Calu3 (cell line): ENCODE measurements around the gene DENND4B. TPM values are rescaled to one million over a fixed set of nuclear protein-coding genes. Genes with fewer than 3 reads are reported as not detected.

Experiments used
- BruUV-seq: library from RNA; stranded (reverse); fragments of 400-500 nt; replicated peaks from 2 replicates; lab custom pipeline; 2021; lab: Mats Ljungman, UMichigan
- CTCF ChIA-PET: fragments of 300-600 bp; sonication (Branson Sonifier 250); formaldehyde crosslinking; loops from one replicate; lab custom pipeline; 2022; ENCODE audit warnings: antibody characterized with exemption; lab: Charles Lee
- DNase-seq: peaks from one replicate; pipeline ENCODE4 v3.0.0; 2022
- H3K27ac Mint-ChIP-seq: one replicate; pipeline ENCODE4 v1.8.0; 2022; ENCODE audit warnings: mixed read lengths; ENCODE audit not compliant: unreplicated experiment
- H3K27me3 Mint-ChIP-seq: one replicate; pipeline ENCODE4 v1.8.0; 2022; ENCODE audit warnings: mixed read lengths; ENCODE audit not compliant: unreplicated experiment
- H3K36me3 Mint-ChIP-seq: one replicate; pipeline ENCODE4 v1.8.0; 2022; ENCODE audit warnings: mild to moderate bottlenecking, moderate library complexity, mixed read lengths; ENCODE audit not compliant: insufficient read depth, unreplicated experiment
- H3K4me1 Mint-ChIP-seq: one replicate; pipeline ENCODE4 v1.8.0; 2022; ENCODE audit warnings: mild to moderate bottlenecking, low read depth, mixed read lengths; ENCODE audit not compliant: unreplicated experiment
- H3K4me3 Mint-ChIP-seq: one replicate; pipeline ENCODE4 v1.8.0; 2022; ENCODE audit warnings: mild to moderate bottlenecking, low read depth, moderate library complexity, mixed read lengths; ENCODE audit not compliant: unreplicated experiment
- H3K9me3 Mint-ChIP-seq: one replicate; pipeline ENCODE4 v1.8.0; 2022; ENCODE audit warnings: low read depth, mixed read lengths; ENCODE audit not compliant: unreplicated experiment
- intact Hi-C: fragments of 100-400 bp; cut with micrococcal nuclease; formaldehyde crosslinking; loops from one replicate; pipeline ENCODE4 v1.10.0; 2022; ENCODE audit not compliant: unreplicated experiment
- total RNA-seq: library from RNA; stranded (reverse); gene quantifications from 2 replicates; pipeline ENCODE4 v1.2.3, GENCODE V29; 2022
- TF ChIP-seq, protein P1 (sequence below): fragments of 200-600 bp; IDR thresholded peaks from one replicate; pipeline ENCODE4 v1.8.0; 2022; ENCODE audit warnings: antibody characterized with exemption; ENCODE audit not compliant: unreplicated experiment

Gene DENND4B
- total RNA-seq, 1 experiment from 2014 or later: 90.0 TPM

DNA sequence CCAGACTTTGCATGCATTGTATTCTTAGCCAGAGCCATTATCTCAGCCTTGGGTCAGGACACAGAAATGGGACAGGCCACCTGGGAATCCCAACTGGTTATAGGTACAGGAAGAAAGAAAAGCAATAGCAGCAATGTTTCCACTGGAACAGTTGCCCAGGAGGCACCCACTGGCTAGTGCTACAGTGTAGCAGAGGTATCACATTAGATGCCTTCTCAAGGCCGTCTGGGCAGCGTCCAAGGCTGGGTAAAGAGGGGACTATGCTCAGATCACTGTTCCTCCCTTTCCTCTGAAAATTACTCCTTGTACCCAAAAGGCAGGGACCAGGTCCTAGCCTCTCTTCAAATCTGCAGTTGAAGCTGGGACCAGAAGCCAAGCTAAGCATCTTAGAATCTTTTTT is 23.8 kb upstream of the DENND4B start:
- H3K27ac Mint-ChIP-seq: no peak overlapping the region
- intact Hi-C loops: no loop called here
- peaks cover 52% of the 10 kb centered on the region for H3K36me3 Mint-ChIP-seq
- TF ChIP-seq, protein P1, sequence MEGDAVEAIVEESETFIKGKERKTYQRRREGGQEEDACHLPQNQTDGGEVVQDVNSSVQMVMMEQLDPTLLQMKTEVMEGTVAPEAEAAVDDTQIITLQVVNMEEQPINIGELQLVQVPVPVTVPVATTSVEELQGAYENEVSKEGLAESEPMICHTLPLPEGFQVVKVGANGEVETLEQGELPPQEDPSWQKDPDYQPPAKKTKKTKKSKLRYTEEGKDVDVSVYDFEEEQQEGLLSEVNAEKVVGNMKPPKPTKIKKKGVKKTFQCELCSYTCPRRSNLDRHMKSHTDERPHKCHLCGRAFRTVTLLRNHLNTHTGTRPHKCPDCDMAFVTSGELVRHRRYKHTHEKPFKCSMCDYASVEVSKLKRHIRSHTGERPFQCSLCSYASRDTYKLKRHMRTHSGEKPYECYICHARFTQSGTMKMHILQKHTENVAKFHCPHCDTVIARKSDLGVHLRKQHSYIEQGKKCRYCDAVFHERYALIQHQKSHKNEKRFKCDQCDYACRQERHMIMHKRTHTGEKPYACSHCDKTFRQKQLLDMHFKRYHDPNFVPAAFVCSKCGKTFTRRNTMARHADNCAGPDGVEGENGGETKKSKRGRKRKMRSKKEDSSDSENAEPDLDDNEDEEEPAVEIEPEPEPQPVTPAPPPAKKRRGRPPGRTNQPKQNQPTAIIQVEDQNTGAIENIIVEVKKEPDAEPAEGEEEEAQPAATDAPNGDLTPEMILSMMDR: no peak
- BruUV-seq: no TSS peak
- no peaks in the 10 kb centered on the region for H3K9me3 Mint-ChIP-seq
- no peaks in the 10 kb centered on the region for H3K27me3 Mint-ChIP-seq
- no peak overlapping the region for H3K4me3 Mint-ChIP-seq
- no peak for DNase-seq
- CTCF ChIA-PET: no interaction called here
- H3K4me1 Mint-ChIP-seq: peaks cover 20% of the 10 kb centered on the region

DNA sequence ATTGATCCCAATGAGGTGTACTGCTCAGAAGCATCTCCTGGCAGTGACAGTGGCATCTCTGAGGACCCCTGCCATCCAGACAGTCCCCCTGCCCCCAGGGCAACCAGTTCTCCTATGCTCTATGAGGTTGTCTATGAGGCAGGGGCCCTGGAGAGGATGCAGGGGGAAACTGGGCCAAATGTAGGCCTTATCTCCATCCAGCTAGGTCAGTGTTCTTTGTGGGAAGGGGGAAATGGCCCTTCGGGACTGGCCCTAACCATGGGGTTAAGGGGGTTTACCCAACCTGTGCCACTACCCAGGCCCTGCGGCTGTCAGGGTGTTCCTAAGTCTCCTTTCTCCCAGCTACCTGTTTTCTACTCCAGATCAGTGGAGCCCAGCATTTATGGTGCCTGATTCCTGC is 22.5 kb upstream of the DENND4B start:
- Mint-ChIP-seq H3K4me3 (no peak overlapping the region), H3K27ac (no peak overlapping the region), H3K27me3 (no peaks in the 10 kb centered on the region), H3K4me1 (peaks cover 26% of the 10 kb centered on the region), H3K9me3 (no peaks in the 10 kb centered on the region), H3K36me3 (peaks cover 46% of the 10 kb centered on the region)
- no TSS peak for BruUV-seq
- no peak for DNase-seq
- CTCF ChIA-PET: interaction anchor here (2.1 kb wide), 1 partner anchor 11 kb away, joined by 16 read pairs; the partner anchor contains the start of gene CRTC2
- intact Hi-C loops: no loop called here
- TF ChIP-seq, protein P1: no peak

DNA sequence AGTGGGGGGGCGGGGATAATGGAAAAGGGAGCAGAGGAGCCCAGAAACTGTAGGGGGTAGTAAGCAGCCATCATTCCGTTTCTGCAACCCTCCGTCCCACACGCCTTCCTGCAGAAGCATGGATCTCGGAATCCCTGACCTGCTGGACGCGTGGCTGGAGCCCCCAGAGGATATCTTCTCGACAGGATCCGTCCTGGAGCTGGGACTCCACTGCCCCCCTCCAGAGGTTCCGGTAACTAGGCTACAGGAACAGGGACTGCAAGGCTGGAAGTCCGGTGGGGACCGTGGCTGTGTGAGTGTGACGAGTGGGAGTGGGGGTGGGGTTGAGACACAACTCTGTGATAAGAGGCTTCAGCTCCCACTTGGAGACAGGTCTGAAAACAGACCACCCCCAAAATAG is 21.9 kb upstream of the DENND4B start:
- Mint-ChIP-seq H3K9me3 (no peaks in the 10 kb centered on the region), H3K36me3 (peaks cover 50% of the 10 kb centered on the region), H3K27me3 (no peaks in the 10 kb centered on the region), H3K27ac (peak overlapping the region; percentile 95), H3K4me1 (peaks cover 31% of the 10 kb centered on the region), H3K4me3 (peak overlapping the region; percentile 90)
- intact Hi-C loops: no loop called here
- no TSS peak for BruUV-seq
- CTCF ChIA-PET: interaction anchor here (0.6 to 3.1 kb wide), 5 partner anchors 9 to 255 kb away, joined by 5 to 27 read pairs (median 16); partner anchors contain the start of genes CRTC2, DENND4B, JTB and RAB13
- no peak for DNase-seq
- TF ChIP-seq, protein P1: peak; percentile 8

DNA sequence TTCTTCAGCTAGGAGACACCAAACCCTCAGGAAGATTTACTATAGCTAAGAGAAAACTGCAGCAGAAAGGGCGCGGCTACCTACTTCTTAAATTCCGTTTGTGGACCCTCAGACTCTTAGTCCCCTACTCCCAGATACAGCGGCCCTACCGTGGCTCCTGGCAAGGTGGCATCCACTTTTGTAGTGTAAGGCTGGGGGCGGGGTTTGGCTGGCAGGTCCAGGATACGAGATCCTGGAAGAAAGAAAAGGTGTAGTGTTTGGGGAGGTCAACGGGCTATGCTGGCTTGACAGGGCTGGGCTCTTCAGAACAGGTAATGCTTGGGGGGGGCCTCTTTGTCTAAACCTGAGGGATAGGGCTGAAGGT is 21.5 kb upstream of the DENND4B start:
- Mint-ChIP-seq H3K9me3 (no peaks in the 10 kb centered on the region), H3K4me1 (peaks cover 32% of the 10 kb centered on the region), H3K27me3 (no peaks in the 10 kb centered on the region), H3K36me3 (peaks cover 55% of the 10 kb centered on the region), H3K4me3 (peak overlapping the region; percentile 90), H3K27ac (peak overlapping the region; percentile 95)
- DNase-seq: peak; percentile 59
- TF ChIP-seq, protein P1: no peak
- intact Hi-C loops: no loop called here
- BruUV-seq: no TSS peak
- CTCF ChIA-PET: interaction anchor here (0.6 to 3.1 kb wide), 12 partner anchors 9 to 356 kb away, joined by 3 to 27 read pairs (median 4); partner anchors contain the start of genes CHTOP, CRTC2, DENND4B and JTB
